Measurements from ENCODE around the gene ISOC2. TPM values are rescaled to one million over a fixed set of nuclear protein-coding genes. Genes with fewer than 3 reads are reported as not detected.
"Not testable (repeated sequence)": the region's sequence is repeated elsewhere in the genome, so short reads cannot be mapped to it uniquely, and the experiment has no call there.

The ISOC2 gene
- total and polyA plus RNA-seq, 2 experiments from 2014 or later: 72.2 to 79.3 TPM

DNA sequence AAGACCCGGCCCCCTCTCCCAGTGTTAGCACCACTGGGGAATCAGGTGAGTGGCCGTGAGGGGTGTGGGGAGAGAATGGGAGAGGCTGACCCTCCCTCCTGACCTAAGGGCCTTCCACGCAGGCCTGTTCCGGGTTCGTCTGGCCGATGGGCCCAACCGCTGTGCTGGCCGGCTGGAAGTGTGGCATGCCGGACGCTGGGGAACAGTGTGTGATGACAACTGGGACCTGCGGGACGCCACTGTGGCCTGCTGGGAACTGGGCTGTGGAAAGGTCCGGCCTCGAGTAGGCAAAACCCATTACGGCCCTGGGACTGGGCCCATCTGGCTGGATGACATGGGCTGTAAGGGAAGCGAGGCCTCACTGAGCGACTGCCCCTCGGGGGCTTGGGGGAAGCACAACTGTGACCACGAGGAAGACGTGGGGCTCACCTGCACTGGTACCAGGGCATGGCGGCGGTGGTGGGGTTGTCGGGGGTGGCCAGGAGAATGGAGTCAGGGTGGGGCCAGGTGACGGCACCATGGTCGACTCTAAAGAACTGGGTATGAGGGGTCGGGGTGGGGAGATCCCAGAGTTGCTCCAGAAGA, 39.0 kb upstream of the ISOC2 start:
- H3K27ac ChIP-seq: no peak overlapping the region
- no peak overlapping the region for H2AFZ ChIP-seq
- no peaks in the 10 kb centered on the region for H3K4me1 ChIP-seq (ENCODE audit: insufficient read depth)
- TF ChIP-seq EZH2 (IDR thresholded peaks at IDR 0.05; ENCODE audit: borderline replicate concordance) (no peak), EZH2phosphoT487 (IDR thresholded peaks at IDR 0.05; ENCODE audit: low read depth, severe bottlenecking, unreplicated experiment) (no peak)
- TF ChIP-seq, protein P1, sequence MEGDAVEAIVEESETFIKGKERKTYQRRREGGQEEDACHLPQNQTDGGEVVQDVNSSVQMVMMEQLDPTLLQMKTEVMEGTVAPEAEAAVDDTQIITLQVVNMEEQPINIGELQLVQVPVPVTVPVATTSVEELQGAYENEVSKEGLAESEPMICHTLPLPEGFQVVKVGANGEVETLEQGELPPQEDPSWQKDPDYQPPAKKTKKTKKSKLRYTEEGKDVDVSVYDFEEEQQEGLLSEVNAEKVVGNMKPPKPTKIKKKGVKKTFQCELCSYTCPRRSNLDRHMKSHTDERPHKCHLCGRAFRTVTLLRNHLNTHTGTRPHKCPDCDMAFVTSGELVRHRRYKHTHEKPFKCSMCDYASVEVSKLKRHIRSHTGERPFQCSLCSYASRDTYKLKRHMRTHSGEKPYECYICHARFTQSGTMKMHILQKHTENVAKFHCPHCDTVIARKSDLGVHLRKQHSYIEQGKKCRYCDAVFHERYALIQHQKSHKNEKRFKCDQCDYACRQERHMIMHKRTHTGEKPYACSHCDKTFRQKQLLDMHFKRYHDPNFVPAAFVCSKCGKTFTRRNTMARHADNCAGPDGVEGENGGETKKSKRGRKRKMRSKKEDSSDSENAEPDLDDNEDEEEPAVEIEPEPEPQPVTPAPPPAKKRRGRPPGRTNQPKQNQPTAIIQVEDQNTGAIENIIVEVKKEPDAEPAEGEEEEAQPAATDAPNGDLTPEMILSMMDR (IDR thresholded peaks at IDR 0.05; ENCODE audit: poor library complexity): no peak
- no peaks in the 10 kb centered on the region for H3K27me3 ChIP-seq
- no peak overlapping the region for H3K4me2 ChIP-seq
- H3K9me2 ChIP-seq (replicated peaks; ENCODE audit: insufficient read depth): no peaks in the 10 kb centered on the region
- H3K9me3 ChIP-seq (ENCODE audit: low read depth): no peaks in the 10 kb centered on the region
- DNase-seq (ENCODE audit: low spot score): no peak
- no peaks in the 10 kb centered on the region for H3K36me3 ChIP-seq (replicated peaks; ENCODE audit: insufficient read depth, low read depth)
- no peak overlapping the region for H3K4me3 ChIP-seq
- 96% methylated on average over 23 of the region's 26 CpGs for WGBS (ENCODE audit: low lambda C conversion rate, missing lambda C conversion rate)
- H3K79me2 ChIP-seq: no peaks in the 10 kb centered on the region
- H4K20me1 ChIP-seq (ENCODE audit: insufficient read depth, poor library complexity, severe bottlenecking): no peaks in the 10 kb centered on the region

DNA sequence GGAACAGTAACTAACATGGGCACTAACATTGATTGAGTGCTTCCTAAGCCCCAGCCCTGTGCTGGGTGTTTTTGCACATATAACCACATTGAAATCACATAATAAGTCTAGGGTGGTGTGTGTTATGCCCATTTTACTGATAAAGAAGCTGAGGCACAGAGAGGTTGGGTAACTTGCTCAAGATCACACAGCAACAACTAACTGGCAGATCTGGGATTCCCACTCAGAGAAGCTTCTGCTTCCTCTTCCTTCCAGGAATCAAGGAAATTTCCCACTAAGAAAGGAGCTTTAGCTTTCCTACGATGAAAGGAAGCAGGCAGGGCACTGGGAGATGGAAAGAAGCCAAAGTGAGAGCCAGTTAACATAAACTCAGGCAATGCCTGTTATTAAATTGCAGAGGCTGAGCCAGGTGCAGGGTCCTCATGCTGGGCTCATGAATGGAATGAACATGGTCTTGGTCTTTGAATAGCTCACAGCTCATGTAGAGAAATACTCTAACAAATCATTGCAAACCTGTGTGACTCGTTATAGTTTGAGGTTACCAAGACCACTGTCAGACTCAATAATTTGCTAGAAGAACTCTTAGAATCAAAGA, 36.9 kb upstream of the ISOC2 start:
- Histone ChIP-seq H3K4me1 (ENCODE audit: insufficient read depth) (no peaks in the 10 kb centered on the region), H3K4me3 (no peak overlapping the region), H3K36me3 (replicated peaks; ENCODE audit: insufficient read depth, low read depth) (no peaks in the 10 kb centered on the region), H3K27ac (no peak overlapping the region), H3K27me3 (no peaks in the 10 kb centered on the region), H4K20me1 (ENCODE audit: insufficient read depth, poor library complexity, severe bottlenecking) (no peaks in the 10 kb centered on the region), H2AFZ (no peak overlapping the region), H3K9me2 (replicated peaks; ENCODE audit: insufficient read depth) (no peaks in the 10 kb centered on the region), H3K9me3 (ENCODE audit: low read depth) (no peaks in the 10 kb centered on the region), H3K4me2 (no peak overlapping the region), H3K79me2 (no peaks in the 10 kb centered on the region)
- no peak for DNase-seq (ENCODE audit: low spot score)
- WGBS (ENCODE audit: low lambda C conversion rate, missing lambda C conversion rate): 50% methylated on average over 2 of the region's 2 CpGs
- TF ChIP-seq EZH2phosphoT487 (IDR thresholded peaks at IDR 0.05; ENCODE audit: low read depth, severe bottlenecking, unreplicated experiment) (no peak), EZH2 (IDR thresholded peaks at IDR 0.05; ENCODE audit: borderline replicate concordance) (no peak)
- TF ChIP-seq, protein P1 (IDR thresholded peaks at IDR 0.05; ENCODE audit: poor library complexity): no peak

DNA sequence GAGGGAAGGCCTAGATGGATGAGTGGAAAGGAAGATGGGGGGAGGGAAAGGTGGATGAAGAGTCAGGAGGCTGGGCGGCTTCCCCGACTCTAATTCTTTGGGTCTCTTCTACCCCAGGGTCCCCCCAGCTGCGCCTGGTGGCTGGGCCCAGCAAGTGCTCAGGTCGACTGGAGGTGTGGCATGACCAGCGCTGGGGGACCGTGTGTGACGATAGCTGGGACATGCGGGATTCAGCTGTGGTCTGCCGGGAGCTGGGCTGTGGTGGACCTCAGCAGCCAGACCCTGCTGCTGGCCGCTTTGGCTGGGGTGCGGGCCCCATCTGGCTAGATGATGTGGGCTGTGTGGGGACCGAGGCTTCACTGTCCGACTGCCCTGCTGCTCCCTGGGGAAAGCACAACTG, 36.3 kb upstream of the ISOC2 start:
- TF ChIP-seq EZH2 (IDR thresholded peaks at IDR 0.05; ENCODE audit: borderline replicate concordance) (no peak), EZH2phosphoT487 (IDR thresholded peaks at IDR 0.05; ENCODE audit: low read depth, severe bottlenecking, unreplicated experiment) (no peak)
- TF ChIP-seq, protein P1 (IDR thresholded peaks at IDR 0.05; ENCODE audit: poor library complexity): no peak
- no peak overlapping the region for H3K4me2 ChIP-seq
- H3K4me3 ChIP-seq: no peak overlapping the region
- 88% methylated on average over 13 of the region's 13 CpGs for WGBS (ENCODE audit: low lambda C conversion rate, missing lambda C conversion rate)
- no peaks in the 10 kb centered on the region for H3K36me3 ChIP-seq (replicated peaks; ENCODE audit: insufficient read depth, low read depth)
- no peaks in the 10 kb centered on the region for H4K20me1 ChIP-seq (ENCODE audit: insufficient read depth, poor library complexity, severe bottlenecking)
- H3K27me3 ChIP-seq: peaks cover 3% of the 10 kb centered on the region
- H3K9me3 ChIP-seq (ENCODE audit: low read depth): no peaks in the 10 kb centered on the region
- no peak for DNase-seq (ENCODE audit: low spot score)
- H3K79me2 ChIP-seq: no peaks in the 10 kb centered on the region
- no peaks in the 10 kb centered on the region for H3K9me2 ChIP-seq (replicated peaks; ENCODE audit: insufficient read depth)
- no peaks in the 10 kb centered on the region for H3K4me1 ChIP-seq (ENCODE audit: insufficient read depth)
- H3K27ac ChIP-seq: no peak overlapping the region
- no peak overlapping the region for H2AFZ ChIP-seq

DNA sequence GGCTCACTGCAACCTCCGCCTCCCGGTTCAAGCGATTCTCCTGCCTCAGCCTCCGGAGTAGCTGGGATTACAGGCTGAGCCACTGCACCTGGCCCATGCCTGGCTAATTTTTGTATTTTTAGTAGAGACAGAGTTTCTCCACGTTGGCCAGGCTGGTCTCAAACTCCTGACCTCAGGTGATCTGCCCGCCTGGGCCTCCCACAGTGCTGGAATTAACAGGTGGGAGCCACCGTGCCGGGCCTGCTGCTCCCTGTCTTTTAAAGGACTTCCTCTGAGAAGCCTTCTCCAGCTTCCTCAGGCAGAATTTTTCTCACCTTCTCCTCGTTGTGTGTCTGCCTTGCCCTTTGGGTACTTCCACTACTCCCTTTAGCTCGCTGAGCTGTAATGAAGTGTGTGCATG, 35.4 kb upstream of the ISOC2 start:
- not testable (repeated sequence) for H3K36me3 ChIP-seq (replicated peaks; ENCODE audit: insufficient read depth, low read depth); H3K9me3 ChIP-seq (ENCODE audit: low read depth); H2AFZ ChIP-seq; H3K27ac ChIP-seq; H3K4me3 ChIP-seq; H4K20me1 ChIP-seq (ENCODE audit: insufficient read depth, poor library complexity, severe bottlenecking); H3K27me3 ChIP-seq; H3K4me2 ChIP-seq; DNase-seq (ENCODE audit: low spot score); H3K4me1 ChIP-seq (ENCODE audit: insufficient read depth); H3K79me2 ChIP-seq; H3K9me2 ChIP-seq (replicated peaks; ENCODE audit: insufficient read depth)
- WGBS (ENCODE audit: low lambda C conversion rate, missing lambda C conversion rate): 71% methylated on average over 10 of the region's 10 CpGs

All from hepatocyte (in vitro differentiated cells).